ENCODE measurements around the gene PLEKHA7.
"Not testable (repeated sequence)": the region's sequence is repeated elsewhere in the genome, so short reads cannot be mapped to it uniquely, and the experiment has no call there.

PLEKHA7 gene

DNA sequence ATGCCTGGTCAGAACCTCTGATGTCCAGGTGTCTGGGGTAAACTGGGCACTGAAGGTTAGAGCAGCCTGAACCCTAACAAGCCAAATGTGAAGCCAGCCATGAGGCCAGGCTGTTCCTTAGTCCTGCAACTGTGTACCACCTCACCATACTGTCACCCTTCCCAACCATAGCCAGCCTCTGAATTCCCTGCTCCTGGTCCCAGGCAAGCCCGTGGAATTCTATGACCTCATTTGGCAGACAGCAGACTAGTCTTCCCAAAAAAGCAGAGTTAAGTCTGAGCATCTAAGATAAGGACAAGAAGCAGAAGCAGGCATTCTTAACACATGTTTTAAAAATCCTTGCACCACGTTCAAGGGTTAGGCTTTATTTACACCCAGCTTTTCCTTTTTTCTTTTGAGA lies 140.9 kb downstream of the PLEKHA7 start:
- no peak for TF ChIP-seq CTCF (IDR thresholded peaks at IDR 0.05; ENCODE audit: extremely low read depth, missing control alignments)

GRCh38 chr11:16871368-16871767 lies 142.8 kb downstream of the PLEKHA7 start:
- TF ChIP-seq CTCF (IDR thresholded peaks at IDR 0.05; ENCODE audit: extremely low read depth, missing control alignments) = no peak
- DNase-seq (ENCODE audit: low spot score) = no peak

More for the DNA sequence above, 140.9 kb downstream of the PLEKHA7 start:
- no peak for DNase-seq (ENCODE audit: low spot score)

- no peak for TF ChIP-seq CTCF (IDR thresholded peaks at IDR 0.05; ENCODE audit: extremely low read depth, missing control alignments)
- no peak for DNase-seq (ENCODE audit: low spot score)
These were observed 147.1 kb downstream of the PLEKHA7 start for GRCh38 chr11:16867097-16867496.

DNA sequence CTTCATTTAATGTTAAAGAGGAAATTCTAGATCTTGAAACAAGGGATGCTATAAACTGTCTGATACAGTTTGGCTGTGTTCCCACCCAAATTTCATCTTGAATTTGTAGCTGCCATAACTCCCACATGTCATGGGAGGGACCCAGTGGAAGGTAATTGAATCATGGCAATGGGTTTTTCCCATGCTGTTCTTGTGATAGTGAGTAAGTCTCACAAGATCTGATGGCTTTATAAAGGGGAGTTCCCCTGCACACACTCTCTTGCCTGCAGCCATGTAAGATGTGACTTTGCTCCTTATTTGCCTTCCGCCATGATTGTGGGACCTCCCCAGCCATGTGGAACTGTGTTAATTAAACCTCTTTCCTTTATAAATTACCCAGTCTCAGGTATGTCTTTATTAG lies 149.8 kb downstream of the PLEKHA7 start:
- DNase-seq (ENCODE audit: low spot score) = not testable (repeated sequence)

DNA sequence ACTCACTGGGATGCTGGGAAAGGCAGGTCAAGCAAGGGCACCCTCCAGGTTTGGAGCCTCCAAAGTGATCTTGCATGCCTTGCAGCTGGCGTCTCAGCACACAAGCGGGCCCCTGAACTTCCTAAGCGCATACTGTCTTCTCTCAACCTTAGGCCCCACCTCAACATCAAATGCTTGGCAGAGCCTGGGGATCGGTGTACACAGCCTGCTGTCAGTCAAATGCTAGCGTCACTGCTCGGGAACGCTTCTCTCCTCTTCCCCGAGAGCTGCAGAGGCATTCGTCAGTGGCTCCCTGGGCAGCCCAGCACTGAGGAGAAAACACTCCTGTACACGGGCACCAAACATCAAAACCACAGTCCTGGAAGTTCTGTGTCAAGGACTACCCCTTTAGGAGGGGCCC lies 150.8 kb downstream of the PLEKHA7 start:
- TF ChIP-seq CTCF (IDR thresholded peaks at IDR 0.05; ENCODE audit: extremely low read depth, missing control alignments) = no peak

DNA sequence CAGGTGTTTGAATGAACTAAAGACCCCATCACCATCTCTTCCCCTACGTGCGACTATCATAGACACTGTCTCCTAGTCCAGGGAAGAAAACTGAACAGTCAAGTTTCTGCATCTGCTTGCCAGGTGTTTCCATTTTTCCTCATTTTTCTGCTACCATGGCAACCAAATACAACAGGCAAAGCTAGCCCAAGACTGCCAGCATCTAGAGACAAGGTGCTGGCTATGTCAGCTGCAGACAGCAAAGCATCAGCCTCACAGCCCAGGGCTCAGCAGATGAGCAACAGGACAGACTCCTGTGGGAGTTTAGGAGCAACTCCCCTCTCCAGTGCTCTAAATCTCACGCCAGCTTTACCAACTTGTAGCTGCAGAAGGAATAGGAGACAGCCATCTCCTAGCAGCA lies 151.5 kb downstream of the PLEKHA7 start:
- TF ChIP-seq CTCF (IDR thresholded peaks at IDR 0.05; ENCODE audit: extremely low read depth, missing control alignments) = no peak
- DNase-seq (ENCODE audit: low spot score) = no peak

More for the DNA sequence above, 150.8 kb downstream of the PLEKHA7 start:
- DNase-seq (ENCODE audit: low spot score) = no peak

- DNase-seq (ENCODE audit: low spot score) = no peak
- TF ChIP-seq CTCF (IDR thresholded peaks at IDR 0.05; ENCODE audit: extremely low read depth, missing control alignments) = no peak
These were observed 152.4 kb downstream of the PLEKHA7 start for GRCh38 chr11:16861862-16862261.

DNA sequence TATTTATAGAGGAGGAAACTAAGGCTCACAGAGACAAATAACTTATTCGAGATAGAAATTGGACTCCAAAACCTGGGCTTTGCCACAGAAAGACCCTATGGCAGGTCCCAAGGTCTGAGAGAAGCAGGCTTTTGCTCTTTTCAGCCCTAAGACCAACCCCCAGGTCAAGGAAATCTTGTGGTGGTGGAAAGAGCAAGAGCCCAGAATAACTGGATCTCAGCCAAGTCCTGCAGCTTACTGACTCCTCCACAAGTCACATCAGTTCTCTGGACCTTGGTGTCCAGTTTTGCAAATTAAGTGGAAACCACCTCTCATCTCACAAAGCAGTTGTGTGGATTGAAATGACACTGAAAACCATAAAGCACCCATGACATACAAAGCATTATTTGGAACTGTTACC lies 153.6 kb downstream of the PLEKHA7 start:
- no peak for TF ChIP-seq CTCF (IDR thresholded peaks at IDR 0.05; ENCODE audit: extremely low read depth, missing control alignments)
- no peak for DNase-seq (ENCODE audit: low spot score)
